NCI-H146 treated with DMSO at 0.1 percent for 48 hours (cell line): Measurements from ENCODE around the gene PLAAT3.
"Not testable (repeated sequence)": the region's sequence is repeated elsewhere in the genome, so short reads cannot be mapped to it uniquely, and the experiment has no call there.

ENCODE experiments used
- DNase-seq: peaks from one replicate; lab custom pipeline; 2025; ENCODE audit not compliant: unreplicated experiment; lab: John Stamatoyannopoulos, UW

The PLAAT3 gene

GRCh38 chr11:63614136-63614671, at the start of gene PLAAT3:
PLAAT3 (minus strand) TSS chr11:63614433; CDS start chr11:63614014, 419 bp downstream.
- peak; percentile 51 for DNase-seq

GRCh38 chr11:63663809-63664208, 49.6 kb upstream of the PLAAT3 start:
- DNase-seq: no peak

GRCh38 chr11:63660972-63661371, 46.7 kb upstream of the PLAAT3 start:
- no peak for DNase-seq

- DNase-seq: no peak
Measured at GRCh38 chr11:63652671-63653070, 38.4 kb upstream of the PLAAT3 start.

GRCh38 chr11:63643205-63643604, 29.0 kb upstream of the PLAAT3 start:
- no peak for DNase-seq

- no peak for DNase-seq
Measured at GRCh38 chr11:63641727-63642126, 27.5 kb upstream of the PLAAT3 start.

- DNase-seq: no peak
Measured at GRCh38 chr11:63639199-63639832, 25.1 kb upstream of the PLAAT3 start.

GRCh38 chr11:63638436-63638835, 24.2 kb upstream of the PLAAT3 start:
- not testable (repeated sequence) for DNase-seq

GRCh38 chr11:63635762-63636465, 21.7 kb upstream of the PLAAT3 start:
- DNase-seq: peak; percentile 18

- DNase-seq: no peak
Measured at GRCh38 chr11:63629426-63629825, 15.2 kb upstream of the PLAAT3 start.

- DNase-seq: no peak
Measured at GRCh38 chr11:63623513-63624140, 9.4 kb upstream of the PLAAT3 start.

- DNase-seq: peak; percentile 84
Measured at GRCh38 chr11:63622323-63622722, 8.1 kb upstream of the PLAAT3 start.

GRCh38 chr11:63621071-63621470, 6.8 kb upstream of the PLAAT3 start:
- DNase-seq: peak; percentile 29

GRCh38 chr11:63619967-63620366, 5.7 kb upstream of the PLAAT3 start:
- DNase-seq: no peak

- DNase-seq: not testable (repeated sequence)
Measured at GRCh38 chr11:63617686-63618085, 3.5 kb upstream of the PLAAT3 start.

GRCh38 chr11:63616953-63617352, 2.7 kb upstream of the PLAAT3 start:
- no peak for DNase-seq

GRCh38 chr11:63613517-63614135, 607 bp downstream of the PLAAT3 start:
- DNase-seq: peak; percentile 17

GRCh38 chr11:63612181-63612580, 2.1 kb downstream of the PLAAT3 start:
- no peak for DNase-seq

GRCh38 chr11:63611395-63611747, 2.9 kb downstream of the PLAAT3 start:
- DNase-seq: no peak

- DNase-seq: peak; percentile 64
Measured at GRCh38 chr11:63610604-63611394, 3.4 kb downstream of the PLAAT3 start.
